ENCODE results near the gene SLC12A2.
A peak's percentile ranks its signal among the peaks of the same experiment; 100 is the strongest.

SLC12A2 gene

GRCh38 chr5:128208436-128208835, 124.9 kb downstream of the SLC12A2 start:
- no peak for TF ChIP-seq POLR2A (IDR thresholded peaks at IDR 0.05; ENCODE audit: low read depth, low read length)
- FAIRE-seq (no peak), DNase-seq (ENCODE audit: insufficient read length, low spot score) (no peak)

GRCh38 chr5:128212191-128212806, 128.7 kb downstream of the SLC12A2 start:
- FAIRE-seq (no peak), DNase-seq (ENCODE audit: insufficient read length, low spot score) (no peak)
- TF ChIP-seq POLR2A (IDR thresholded peaks at IDR 0.05; ENCODE audit: low read depth, low read length) = no peak

GRCh38 chr5:128213340-128213739, 129.8 kb downstream of the SLC12A2 start:
- TF ChIP-seq POLR2A (IDR thresholded peaks at IDR 0.05; ENCODE audit: low read depth, low read length) = no peak
- FAIRE-seq = peak; percentile 90
- no peak for DNase-seq (ENCODE audit: insufficient read length, low spot score)

GRCh38 chr5:128213833-128214232, 130.3 kb downstream of the SLC12A2 start:
- no peak for DNase-seq (ENCODE audit: insufficient read length, low spot score)
- no peak for TF ChIP-seq POLR2A (IDR thresholded peaks at IDR 0.05; ENCODE audit: low read depth, low read length)
- FAIRE-seq = no peak

DNA sequence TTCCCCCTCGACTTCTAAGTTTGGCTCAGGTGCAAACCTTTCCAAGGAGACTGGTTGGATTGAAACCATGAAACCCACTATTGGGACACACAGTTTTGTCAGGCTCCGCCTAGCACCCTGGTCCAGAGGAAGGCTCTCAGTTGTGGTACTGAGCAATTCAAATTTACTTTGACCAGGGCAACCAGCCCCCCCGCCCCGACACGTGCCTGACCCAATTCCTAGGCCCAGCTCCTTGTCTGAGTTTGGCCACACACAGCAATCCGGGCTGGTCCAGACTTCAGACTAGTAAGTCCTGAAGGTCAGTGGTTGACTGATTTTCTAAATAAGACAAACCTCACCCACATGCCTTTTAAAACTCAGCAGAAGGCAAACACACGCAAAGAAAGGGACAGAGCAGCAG, 132.7 kb downstream of the SLC12A2 start:
- no peak for DNase-seq (ENCODE audit: insufficient read length, low spot score)
- FAIRE-seq = no peak
- no peak for TF ChIP-seq POLR2A (IDR thresholded peaks at IDR 0.05; ENCODE audit: low read depth, low read length)

DNA sequence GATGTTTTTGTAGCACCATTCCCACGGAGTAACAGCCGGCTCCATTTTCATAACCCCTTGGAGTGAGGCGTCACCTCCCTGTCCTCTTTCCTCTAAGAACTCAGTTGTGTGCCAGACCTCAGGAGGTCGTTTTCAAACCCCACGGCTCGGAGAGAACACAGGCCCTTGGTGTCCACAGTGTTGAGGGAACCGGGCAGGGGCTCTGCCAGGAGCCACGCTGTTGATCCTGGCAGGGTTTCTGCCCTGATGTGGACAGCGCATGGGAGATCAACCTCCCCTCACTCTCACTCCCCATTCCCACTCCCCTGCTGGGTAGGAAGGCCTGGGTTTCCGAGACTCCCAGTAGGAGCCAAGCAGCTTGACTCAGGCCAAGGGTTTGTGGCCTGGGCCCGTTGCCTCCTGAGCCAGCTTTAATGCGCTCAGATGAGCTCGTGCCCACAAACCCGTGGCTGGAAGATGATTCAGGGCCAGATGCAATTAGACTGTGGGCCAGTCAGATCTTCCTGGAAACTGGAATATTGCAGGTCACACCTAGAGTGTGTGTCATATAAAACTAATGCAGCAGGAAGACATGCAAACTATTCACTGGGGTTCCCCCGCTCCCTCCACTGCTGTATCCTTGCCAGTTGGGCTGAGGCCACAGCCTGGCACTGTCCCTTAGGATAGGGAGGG, 133.4 kb downstream of the SLC12A2 start:
- peak; percentile 37 for DNase-seq (ENCODE audit: insufficient read length, low spot score)
- TF ChIP-seq POLR2A (IDR thresholded peaks at IDR 0.05; ENCODE audit: low read depth, low read length) = no peak

GRCh38 chr5:128220841-128221240, 137.3 kb downstream of the SLC12A2 start:
- FAIRE-seq (no peak), DNase-seq (ENCODE audit: insufficient read length, low spot score) (no peak)
- no peak for TF ChIP-seq POLR2A (IDR thresholded peaks at IDR 0.05; ENCODE audit: low read depth, low read length)

More for the DNA sequence above, 133.4 kb downstream of the SLC12A2 start:
- peak; percentile 73 for FAIRE-seq

- TF ChIP-seq POLR2A (IDR thresholded peaks at IDR 0.05; ENCODE audit: low read depth, low read length) = no peak
- FAIRE-seq (no peak), DNase-seq (ENCODE audit: insufficient read length, low spot score) (no peak)
Measured at GRCh38 chr5:128224336-128224735, 140.8 kb downstream of the SLC12A2 start.

- TF ChIP-seq POLR2A (IDR thresholded peaks at IDR 0.05; ENCODE audit: low read depth, low read length) = no peak
- DNase-seq (ENCODE audit: insufficient read length, low spot score) (no peak), FAIRE-seq (no peak)
Measured at GRCh38 chr5:128225245-128226030, 141.9 kb downstream of the SLC12A2 start.

DNA sequence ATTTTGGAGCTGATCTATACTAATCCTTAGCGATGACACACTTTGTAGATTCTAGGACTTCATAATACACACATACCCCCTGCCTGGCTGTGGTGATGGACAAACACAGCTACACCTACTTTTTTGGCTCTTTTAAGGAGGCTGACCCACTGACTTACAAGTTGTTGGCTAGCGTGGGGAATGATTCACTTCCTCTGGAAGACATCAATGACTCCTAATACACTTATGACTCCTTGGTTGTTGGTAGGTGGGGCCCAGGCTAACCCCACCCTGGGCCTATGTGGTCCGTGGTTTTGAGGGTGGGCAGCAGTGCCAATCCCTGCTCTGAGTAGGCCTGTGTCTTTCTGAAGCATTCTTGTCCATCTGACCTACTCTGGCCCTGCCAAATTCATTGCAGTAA, 144.4 kb downstream of the SLC12A2 start:
- DNase-seq (ENCODE audit: insufficient read length, low spot score) (peak; percentile 51), FAIRE-seq (peak; percentile 98)
- TF ChIP-seq POLR2A (IDR thresholded peaks at IDR 0.05; ENCODE audit: low read depth, low read length) = no peak

- no peak for FAIRE-seq
- no peak for TF ChIP-seq POLR2A (IDR thresholded peaks at IDR 0.05; ENCODE audit: low read depth, low read length)
Measured at GRCh38 chr5:128228521-128228920, 145.0 kb downstream of the SLC12A2 start.

GRCh38 chr5:128234928-128235641, 151.5 kb downstream of the SLC12A2 start:
- TF ChIP-seq POLR2A (IDR thresholded peaks at IDR 0.05; ENCODE audit: low read depth, low read length) = no peak
- no peak for FAIRE-seq

More at GRCh38 chr5:128228521-128228920, 145.0 kb downstream of the SLC12A2 start:
- no peak for DNase-seq (ENCODE audit: insufficient read length, low spot score)

DNA sequence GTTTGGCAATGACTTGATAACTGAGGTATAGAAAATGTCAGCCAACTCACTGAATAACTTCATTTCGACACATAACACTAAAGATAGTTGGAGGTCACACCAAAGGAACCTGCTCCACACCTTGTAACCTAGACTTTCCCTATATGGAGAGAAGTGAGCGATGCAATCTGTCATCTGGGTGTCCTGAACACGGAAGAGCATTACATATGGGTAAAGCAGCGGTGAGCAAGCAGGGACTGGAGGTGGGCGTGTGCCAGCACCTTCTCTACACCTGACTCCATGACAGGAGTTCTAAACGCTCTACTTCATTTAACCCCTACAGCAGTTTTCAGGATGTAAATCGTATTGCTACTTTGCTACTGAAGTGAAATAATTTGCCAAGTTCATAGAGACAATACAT, 152.8 kb downstream of the SLC12A2 start:
- TF ChIP-seq POLR2A (IDR thresholded peaks at IDR 0.05; ENCODE audit: low read depth, low read length) = no peak
- no peak for DNase-seq (ENCODE audit: insufficient read length, low spot score)
- FAIRE-seq = no peak

More at GRCh38 chr5:128234928-128235641, 151.5 kb downstream of the SLC12A2 start:
- no peak for DNase-seq (ENCODE audit: insufficient read length, low spot score)

- FAIRE-seq = no peak
- DNase-seq (ENCODE audit: insufficient read length, low spot score) = no peak
- no peak for TF ChIP-seq POLR2A (IDR thresholded peaks at IDR 0.05; ENCODE audit: low read depth, low read length)
Measured at GRCh38 chr5:128237000-128237399, 153.4 kb downstream of the SLC12A2 start.
